Vagina (tissue), 2 donors: Measurements from ENCODE around the gene MAGOHB.

Experiments
- CTCF ChIP-seq, 3 experiments: fragments of 450-650 bp in 2 of 3; fragments of 200-600 bp in 1 of 3; sonication (generic) in 1 of 3; IDR thresholded peaks; one replicate each; pipeline ENCODE4 v1.5.1; 2017 to 2019; ENCODE audit warnings: antibody characterized with exemption in 3 of 3, mild to moderate bottlenecking in 2 of 3, moderate library complexity in 2 of 3
- POLR2A ChIP-seq, 2 donors: fragments of 450-650 bp; IDR thresholded peaks; one replicate each; pipeline ENCODE4 v1.6.1; 2017; ENCODE audit warnings: antibody characterized with exemption in 2 of 2, mild to moderate bottlenecking in 2 of 2, moderate library complexity in 2 of 2
- POLR2AphosphoS5 ChIP-seq, 2 donors: sonication (generic); formaldehyde crosslinking; IDR thresholded peaks; one replicate each; pipeline ENCODE4 v1.9.0; 2017; ENCODE audit warnings: antibody characterized with exemption in 2 of 2, mild to moderate bottlenecking in 2 of 2, low read depth in 1 of 2; ENCODE audit not compliant: insufficient read depth in 1 of 2

- TF ChIP-seq CTCF (IDR thresholded peaks at IDR 0.05) = no peak
- TF ChIP-seq POLR2AphosphoS5 (IDR thresholded peaks at IDR 0.05; ENCODE audit: insufficient read depth in 1 of 2, low read depth in 1 of 2) = no peak
- TF ChIP-seq POLR2A (IDR thresholded peaks at IDR 0.05) = no peak
Measured at GRCh38 chr12:10615532-10615931, 2.1 kb upstream of the MAGOHB start.
